Stimulated activated CD8-positive, alpha-beta memory T cell treated with anti-CD3 and anti-CD28 coated beads, Interleukin-7, amount 100 ng/mL, for 4 hours (primary cell): Measurements from ENCODE around the gene PLD2.
"Not testable (repeated sequence)": the region's sequence is repeated elsewhere in the genome, so short reads cannot be mapped to it uniquely, and the experiment has no call there.

Experiments used
- DNase-seq, 2 donors: peaks; one replicate each; pipeline ENCODE4 v3.0.0-alpha.2; 2020; ENCODE audit warnings: low read depth in 2 of 2

PLD2 gene

DNA sequence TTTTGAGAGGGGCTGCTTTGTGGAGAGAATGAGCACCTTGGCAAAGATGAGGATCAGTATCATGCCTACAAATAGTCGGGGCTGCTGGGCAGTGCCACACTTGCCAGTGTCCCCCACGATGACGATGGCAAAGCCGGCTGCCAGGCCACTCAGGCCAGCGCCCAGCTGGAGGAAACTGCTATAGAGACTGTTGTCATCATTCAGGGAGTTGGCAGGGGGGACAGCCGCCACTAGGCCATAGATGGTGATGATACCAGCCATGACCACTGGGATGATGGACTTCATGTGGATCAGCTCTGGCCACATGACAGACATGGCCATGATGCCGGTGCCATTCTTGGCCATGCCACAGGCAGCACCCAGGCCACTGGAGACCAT lies 50.0 kb downstream of the PLD2 start:
- no peak for DNase-seq

DNA sequence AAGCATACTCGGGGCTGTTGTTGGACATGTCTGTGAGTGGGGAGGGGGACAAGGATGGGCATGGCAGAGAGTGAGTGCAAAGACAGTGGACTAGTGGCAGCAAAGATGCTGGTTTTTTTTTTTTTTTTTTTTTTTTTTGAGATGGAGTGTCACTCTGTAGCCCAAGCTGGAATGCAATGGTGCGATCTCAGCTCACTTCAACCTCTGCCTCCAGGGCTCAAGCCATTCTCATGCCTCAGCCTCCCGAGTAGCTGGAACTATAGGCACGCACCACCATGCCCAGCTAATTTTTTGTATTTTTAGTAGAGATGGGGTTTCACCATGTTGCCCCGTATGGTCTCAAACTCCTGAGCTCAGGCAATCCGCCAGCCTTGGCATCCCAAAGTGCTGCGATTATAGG lies 50.4 kb downstream of the PLD2 start:
- not testable (repeated sequence) for DNase-seq

DNA sequence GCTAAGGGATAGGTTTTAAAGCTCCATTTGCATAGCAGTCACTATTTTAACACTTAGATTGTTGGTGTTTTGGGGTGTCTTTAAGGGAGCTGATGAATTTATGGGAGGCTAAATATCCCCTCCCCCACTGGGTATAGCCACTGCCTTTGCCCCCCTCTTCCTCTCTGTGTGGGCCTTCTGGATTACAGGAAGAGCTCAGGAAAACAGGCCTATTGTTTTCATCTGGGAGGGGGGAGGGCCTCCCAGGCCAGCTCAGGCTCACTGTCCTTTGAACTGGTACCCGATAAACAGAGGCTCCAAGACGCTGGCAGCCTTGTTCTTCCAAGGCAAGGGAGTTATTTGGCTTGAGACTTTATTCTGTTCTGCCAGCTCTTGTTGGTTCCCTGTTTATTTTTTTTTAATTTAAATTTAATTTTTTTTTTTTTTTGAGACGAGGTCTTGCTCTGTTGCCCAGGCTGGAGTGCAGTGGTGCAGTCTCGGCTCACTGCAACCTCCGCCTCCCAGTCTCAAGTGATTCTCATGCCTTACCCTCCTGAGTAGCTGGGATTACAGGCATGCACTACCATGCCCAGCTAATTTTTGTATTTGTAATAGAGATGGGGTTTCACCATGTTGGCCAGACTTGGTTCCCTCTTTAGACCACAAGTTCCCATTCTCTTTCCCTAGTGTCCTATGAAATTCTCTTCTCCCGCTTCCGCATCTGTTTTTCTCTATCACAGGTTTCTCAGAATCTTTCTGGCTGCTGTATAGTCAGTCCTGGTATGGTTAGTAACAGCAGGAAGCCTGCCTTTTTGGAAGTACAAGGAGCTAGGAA lies 51.3 kb downstream of the PLD2 start:
- DNase-seq, result no peak

DNA sequence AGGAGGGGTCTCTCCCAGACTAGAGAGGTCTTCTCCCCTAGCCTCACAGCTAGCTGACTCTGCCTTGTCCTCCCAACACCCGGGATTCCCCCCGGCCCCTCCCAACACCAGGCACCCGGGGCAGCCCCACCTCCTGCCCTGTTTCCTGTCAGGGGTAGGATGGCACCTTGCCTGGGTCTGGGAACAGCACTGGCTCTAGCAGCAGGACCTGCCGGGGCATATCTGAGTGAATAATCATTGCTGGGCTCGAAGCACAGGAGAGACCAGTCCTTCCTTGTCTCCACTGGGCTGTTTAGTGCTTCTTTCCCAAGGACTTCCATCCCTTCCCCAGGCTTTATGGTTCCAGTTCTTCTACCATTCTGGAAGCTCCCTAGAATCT lies 51.9 kb downstream of the PLD2 start:
- DNase-seq, result no peak

DNA sequence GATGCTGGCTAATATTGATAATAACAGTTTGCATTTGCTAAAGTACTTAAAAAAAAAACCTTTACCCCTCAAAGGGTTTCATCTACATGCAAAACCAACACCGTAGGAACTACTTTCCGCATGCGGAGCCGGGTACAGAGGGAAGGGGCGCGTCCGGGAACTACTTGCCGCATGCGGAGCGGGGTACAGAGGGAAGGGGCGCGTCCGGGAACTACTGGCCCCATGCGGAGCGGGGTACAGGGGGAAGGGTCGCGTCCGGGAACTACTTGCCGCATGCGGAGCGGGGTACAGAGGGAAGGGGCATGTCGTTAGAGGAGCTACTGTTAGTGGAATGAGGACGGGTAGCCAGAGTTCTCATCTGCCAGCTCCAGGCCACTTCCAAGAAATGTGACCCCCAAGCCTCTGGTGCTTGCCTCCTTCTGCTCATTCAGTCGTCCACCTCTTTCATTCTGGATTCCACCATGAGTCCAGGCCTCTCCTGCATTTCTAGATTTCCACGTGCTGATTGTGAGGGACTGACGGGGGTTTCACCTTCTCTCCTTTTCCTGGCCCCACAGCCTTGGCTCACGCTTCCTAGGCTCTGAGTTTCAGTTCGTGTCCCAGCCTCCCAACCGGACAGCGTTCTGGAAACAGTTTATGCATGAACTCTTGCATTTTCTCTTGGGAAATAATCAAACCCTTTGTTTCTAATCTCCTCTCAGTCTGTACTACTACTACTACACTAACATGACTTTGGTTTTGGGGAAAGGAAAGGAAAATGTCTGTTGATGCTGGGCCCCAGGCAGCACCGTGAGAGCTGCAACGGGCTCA lies 53.1 kb downstream of the PLD2 start:
- no peak for DNase-seq

DNA sequence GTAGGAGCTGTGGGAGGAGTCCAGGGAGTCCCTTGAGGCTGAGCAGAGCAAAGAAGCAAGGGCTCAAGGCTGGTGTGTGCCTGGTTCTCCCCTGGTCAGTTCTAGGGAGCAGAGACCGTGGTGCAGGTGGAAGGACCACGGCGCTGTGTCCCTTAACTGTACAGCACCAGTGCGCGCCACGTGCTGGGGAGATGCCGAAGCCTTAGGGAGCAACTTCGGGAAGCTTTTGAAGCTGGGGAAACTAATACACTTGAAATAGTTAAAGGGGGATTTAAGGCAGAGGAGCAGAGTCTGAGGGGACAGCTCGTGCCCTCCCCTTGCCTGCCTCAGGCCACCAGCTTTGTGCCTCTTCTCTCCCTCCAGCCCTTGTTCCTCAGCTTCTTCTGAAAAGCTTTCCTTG lies 53.7 kb downstream of the PLD2 start:
- DNase-seq, result no peak

DNA sequence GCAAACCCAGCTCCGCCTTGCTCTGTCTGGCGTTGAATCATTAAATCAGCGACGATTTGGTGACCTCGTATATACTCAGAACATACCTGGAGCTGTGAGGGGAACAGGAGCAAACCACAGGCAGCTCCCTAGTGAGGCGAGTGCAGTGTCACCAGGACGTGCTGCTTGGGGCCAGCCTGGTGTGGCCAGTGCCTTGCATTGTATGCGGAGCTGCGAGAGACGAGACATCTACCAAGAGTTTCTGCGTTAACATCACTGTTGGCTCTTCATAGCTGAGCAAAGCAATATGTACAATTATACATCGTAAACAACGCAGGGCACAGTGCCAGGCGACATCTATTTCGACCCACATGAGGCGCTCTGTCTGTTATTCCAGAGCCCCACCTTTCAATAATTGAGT lies 54.1 kb downstream of the PLD2 start:
- no peak for DNase-seq

DNA sequence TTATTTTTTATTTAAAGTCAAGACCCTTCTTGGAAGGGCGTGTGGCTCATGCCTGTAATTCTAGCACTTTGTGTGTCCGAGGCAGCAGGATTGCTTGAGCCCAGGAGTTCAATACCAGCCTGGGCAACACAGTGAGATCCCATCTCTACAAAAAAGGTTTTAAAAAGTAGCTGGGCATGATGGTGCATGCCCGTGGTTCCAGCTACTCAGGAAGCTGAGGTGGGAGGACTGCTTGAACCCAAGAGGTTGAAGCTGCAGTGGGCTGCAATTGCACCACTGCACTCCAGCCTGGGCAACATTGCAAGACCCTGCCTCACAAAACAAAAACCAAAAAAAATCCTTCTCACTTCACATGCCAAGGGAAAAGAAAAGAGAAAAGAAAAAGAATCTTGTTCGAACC lies 55.8 kb downstream of the PLD2 start:
- DNase-seq, result no peak

DNA sequence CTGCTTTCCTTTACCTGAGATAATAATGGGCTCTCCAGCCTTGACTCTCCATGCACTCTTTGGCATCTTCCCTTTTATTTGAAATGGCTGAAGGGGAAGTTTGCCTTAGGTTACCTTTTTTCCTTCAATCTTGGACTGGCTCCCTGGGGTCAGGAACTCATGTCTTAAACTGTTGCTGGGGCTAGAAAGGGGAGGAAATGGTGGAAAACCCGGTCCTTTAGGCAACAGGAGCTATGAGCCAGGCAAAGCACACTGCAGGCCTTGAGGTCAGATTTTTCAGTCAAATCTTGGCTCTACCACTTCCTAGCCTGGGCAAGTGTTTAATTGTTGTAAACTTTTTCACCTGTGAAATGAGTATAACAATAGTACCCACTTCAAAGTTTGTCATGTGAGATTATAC lies 56.4 kb downstream of the PLD2 start:
- no peak for DNase-seq

DNA sequence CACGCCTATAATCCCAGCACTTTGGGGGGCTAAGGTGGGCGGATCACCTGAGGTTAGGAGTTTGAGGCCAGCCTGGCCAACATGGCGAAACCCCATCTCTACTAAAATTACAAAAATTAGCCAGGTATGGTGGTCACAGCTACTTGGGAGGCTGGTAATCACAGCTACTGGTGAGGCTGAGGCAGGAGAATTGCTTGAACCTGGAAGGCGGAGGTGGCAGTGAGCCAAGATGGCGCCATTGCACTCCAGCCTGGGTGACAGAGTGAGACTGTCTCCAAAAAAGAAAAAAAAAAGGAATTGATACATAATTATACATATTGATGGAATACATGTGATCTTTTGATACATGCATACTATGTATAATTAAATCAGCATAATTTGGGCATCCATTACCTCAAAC lies 60.6 kb downstream of the PLD2 start:
- not testable (repeated sequence) for DNase-seq

DNA sequence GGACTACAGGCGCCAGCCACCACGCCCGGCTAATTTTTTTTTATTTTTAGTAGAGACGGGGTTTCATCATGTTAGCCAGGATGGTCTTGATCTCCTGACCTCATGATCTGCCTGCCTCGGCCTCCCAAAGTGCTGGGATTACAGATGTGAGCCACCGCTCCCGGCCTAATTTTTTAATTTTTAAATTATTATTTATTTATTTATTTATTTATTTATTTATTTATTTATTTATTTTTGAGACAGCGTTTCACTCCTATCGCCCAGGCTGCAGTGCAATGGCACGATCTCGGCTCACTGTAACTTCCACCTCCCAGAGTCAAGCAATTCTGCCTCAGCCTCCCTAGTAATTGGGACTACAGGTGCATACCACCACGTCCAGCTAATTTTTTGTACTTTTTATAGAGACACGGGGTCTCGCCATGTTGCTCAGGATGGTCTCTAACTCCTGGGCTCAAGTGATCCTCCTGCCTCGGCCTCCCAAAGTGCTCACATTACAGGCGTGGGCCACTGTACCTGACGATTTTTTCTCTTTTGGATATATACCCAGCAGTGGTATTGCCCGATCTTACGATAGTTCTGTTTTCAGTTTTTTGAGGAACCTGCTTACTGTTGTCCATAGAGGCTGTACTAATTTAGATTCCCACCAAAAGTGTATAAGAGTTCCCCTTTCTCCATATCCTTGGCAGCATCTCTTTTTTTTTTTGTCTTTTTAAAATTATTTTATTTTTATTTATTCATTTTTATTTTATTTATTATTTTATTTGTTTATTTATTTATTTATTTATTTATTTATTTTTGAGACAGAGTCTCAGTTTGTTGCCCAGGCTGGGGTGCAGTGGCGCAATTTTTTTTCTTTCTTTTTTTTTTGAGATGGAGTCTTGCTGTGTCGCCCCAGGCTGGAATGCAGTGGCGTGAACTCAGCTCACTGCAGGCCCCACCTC lies 62.4 kb downstream of the PLD2 start:
- not testable (repeated sequence) for DNase-seq

DNA sequence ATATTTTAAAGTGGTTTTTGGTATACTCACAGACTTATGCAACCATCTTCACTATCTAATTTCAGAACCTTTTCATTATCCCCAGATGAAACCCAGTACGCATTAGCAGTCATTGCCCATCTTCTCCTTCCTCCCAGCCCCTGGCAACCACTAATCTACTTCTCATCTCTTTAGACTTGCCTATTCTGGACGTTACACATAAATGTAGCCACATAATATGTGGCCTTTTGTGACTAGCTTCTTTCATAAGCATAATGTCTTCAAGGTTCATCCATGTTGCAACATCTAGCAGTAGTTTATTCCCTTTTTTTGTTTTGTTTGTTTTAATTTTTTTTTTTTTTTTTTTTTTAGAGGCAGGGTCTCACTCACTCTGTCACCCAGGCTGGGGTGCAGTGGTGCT lies 63.9 kb downstream of the PLD2 start:
- no peak for DNase-seq

DNA sequence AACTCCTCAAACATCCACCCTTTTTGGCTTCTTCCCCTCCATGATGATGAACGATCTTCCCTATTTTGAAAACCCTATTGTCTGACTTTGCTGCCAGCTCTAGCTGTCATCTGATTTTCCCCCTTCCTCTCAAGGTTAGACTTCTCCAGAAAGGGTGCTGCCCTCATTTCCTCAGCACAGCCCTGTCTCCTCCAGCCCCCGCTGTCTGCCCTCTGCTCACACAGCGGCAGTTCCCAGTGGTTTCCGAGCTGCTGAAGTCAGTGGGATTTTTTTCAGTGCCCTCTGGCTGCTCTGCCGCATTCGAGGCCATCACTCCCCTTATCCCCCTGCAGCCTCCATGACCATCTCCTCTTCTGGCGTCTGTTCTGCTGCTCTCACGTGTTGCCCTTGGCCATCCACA lies 65.8 kb downstream of the PLD2 start:
- DNase-seq, result no peak
